ENCODE results near the gene MACROD2.

MACROD2 gene

DNA sequence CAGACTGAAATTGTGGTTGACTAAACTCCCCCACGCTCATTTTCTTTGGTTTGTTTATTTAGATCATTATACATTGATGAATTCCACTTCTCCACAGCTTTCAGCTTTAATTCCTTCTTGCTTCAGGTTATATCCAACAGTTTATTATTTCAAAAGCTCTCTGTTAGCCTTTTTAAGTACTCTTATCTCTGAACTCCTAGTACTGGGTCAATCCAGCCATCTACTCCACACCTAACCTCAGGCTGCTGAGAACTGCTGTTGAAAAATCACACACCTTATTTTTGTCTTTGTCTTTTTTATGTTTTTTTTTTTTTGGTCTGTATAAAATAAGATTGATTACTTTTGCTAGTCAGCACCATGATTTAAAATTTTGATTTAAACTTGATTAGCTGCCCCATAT is 309.2 kb downstream of the MACROD2 start:
- TF ChIP-seq, protein P1, sequence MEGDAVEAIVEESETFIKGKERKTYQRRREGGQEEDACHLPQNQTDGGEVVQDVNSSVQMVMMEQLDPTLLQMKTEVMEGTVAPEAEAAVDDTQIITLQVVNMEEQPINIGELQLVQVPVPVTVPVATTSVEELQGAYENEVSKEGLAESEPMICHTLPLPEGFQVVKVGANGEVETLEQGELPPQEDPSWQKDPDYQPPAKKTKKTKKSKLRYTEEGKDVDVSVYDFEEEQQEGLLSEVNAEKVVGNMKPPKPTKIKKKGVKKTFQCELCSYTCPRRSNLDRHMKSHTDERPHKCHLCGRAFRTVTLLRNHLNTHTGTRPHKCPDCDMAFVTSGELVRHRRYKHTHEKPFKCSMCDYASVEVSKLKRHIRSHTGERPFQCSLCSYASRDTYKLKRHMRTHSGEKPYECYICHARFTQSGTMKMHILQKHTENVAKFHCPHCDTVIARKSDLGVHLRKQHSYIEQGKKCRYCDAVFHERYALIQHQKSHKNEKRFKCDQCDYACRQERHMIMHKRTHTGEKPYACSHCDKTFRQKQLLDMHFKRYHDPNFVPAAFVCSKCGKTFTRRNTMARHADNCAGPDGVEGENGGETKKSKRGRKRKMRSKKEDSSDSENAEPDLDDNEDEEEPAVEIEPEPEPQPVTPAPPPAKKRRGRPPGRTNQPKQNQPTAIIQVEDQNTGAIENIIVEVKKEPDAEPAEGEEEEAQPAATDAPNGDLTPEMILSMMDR (IDR thresholded peaks at IDR 0.05) = no peak
- TF ChIP-seq ZFX (IDR thresholded peaks at IDR 0.05; ENCODE audit: borderline replicate concordance) = no peak
- no peak overlapping the region for H3K27ac ChIP-seq

DNA sequence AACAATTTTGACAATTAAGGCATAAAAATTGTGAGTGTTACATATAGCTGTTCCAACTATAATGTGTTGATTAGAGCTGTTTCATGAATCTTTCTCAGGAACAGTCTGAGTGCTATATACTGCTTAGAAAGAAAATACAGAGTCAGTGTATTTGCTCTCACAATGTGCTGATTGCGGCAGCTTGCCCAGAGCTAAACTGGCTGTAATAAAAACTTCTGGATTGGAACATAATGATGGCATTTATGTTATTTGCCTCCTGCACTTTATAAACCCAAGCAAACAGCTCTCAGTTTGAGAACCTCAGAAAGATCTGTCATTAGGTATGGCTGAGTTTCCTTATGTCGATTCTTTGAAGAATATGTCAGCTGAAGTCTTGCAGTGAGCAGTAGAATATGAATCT is 312.6 kb downstream of the MACROD2 start:
- no peak for TF ChIP-seq ZFX (IDR thresholded peaks at IDR 0.05; ENCODE audit: borderline replicate concordance)
- TF ChIP-seq, protein P1 (IDR thresholded peaks at IDR 0.05) = no peak
- no peak overlapping the region for H3K27ac ChIP-seq

DNA sequence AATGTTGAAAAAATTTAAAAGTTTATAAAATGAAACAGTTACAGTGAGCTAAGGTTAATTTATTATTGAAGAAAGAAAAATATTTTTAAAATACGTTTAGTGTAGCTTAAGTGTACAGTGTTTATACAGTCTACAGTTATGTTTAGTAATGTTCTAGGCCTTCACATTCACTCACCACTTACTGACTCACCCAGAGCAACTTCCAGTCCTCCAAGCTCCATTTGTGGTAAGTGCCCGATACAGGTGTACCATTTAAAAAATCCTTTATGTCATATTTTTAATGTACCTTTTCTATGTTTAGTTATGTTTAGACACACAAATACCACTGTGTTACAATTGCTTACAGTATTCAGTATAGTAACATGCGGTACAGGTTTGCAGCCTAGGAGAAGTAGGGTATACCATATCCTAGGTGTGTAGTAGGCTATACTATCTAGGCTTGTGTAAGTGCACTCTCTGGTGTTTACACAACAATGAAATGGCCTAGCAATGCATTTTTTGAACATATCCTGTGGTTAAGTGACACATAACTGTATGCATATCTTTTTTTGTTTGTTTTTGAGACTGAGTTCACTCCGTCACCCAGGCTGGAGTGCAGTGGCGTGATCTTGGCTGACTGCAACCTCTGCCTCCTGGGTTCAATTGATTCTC is 315.8 kb downstream of the MACROD2 start:
- H3K27ac ChIP-seq = no peak overlapping the region
- TF ChIP-seq, protein P1 (IDR thresholded peaks at IDR 0.05) = no peak
- TF ChIP-seq ZFX (IDR thresholded peaks at IDR 0.05; ENCODE audit: borderline replicate concordance) = no peak

DNA sequence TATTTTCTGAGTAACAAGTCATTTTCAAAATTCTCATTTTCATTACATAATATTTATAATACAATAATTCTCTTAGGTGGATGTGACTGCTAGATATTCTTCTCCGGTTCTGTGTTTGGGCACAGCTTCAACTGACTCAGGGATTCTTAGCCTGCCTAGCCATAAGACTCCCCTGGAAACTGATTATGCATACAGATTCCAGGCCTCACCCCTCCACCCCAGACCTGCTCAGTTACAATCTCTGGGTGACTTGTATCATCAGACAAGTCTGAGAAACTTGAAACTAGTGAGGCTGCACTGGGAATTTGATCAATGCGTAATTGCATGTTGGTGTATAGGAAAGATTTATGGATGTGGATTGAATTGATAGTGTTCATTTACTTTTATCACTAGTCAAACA is 316.7 kb downstream of the MACROD2 start:
- no peak overlapping the region for H3K27ac ChIP-seq
- TF ChIP-seq, protein P1 (IDR thresholded peaks at IDR 0.05) = no peak
- TF ChIP-seq ZFX (IDR thresholded peaks at IDR 0.05; ENCODE audit: borderline replicate concordance) = no peak

- TF ChIP-seq ZFX (IDR thresholded peaks at IDR 0.05; ENCODE audit: borderline replicate concordance) = no peak
- TF ChIP-seq, protein P1 (IDR thresholded peaks at IDR 0.05) = no peak
- no peak overlapping the region for H3K27ac ChIP-seq
Observed at GRCh38 chr20:14313341-14314020, 318.2 kb downstream of the MACROD2 start.

DNA sequence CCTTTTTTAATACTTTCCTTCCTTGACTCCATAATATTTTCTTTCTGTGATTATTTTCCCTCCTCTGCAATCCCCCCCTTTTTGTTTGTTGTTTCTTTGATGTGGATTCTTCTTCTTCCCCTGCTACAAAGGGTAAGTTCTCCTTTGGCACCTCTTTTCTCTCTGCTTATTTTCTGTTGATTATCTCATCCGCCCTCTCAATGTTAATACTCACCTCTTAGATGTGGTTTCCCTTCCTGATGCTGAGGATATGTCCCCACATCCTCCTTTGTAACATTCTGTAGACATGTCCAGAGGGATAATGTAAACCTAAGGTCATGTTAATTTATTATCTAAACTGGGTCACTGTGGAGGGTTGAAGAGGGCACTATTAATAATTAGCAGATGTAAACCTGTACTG is 324.4 kb downstream of the MACROD2 start:
- TF ChIP-seq, protein P1 (IDR thresholded peaks at IDR 0.05) = no peak
- no peak for TF ChIP-seq ZFX (IDR thresholded peaks at IDR 0.05; ENCODE audit: borderline replicate concordance)
- no peak overlapping the region for H3K27ac ChIP-seq

GRCh38 chr20:14331646-14332045 is 336.3 kb downstream of the MACROD2 start:
- TF ChIP-seq, protein P1 (IDR thresholded peaks at IDR 0.05) = no peak
- no peak for TF ChIP-seq ZFX (IDR thresholded peaks at IDR 0.05; ENCODE audit: borderline replicate concordance)
- H3K27ac ChIP-seq = no peak overlapping the region
